ENCODE results near the gene PCNP.
A peak's percentile ranks its signal among the peaks of the same experiment; 100 is the strongest.
"Not testable (repeated sequence)": the region's sequence is repeated elsewhere in the genome, so short reads cannot be mapped to it uniquely, and the experiment has no call there.

Gene PCNP, protein sequence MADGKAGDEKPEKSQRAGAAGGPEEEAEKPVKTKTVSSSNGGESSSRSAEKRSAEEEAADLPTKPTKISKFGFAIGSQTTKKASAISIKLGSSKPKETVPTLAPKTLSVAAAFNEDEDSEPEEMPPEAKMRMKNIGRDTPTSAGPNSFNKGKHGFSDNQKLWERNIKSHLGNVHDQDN

DNA sequence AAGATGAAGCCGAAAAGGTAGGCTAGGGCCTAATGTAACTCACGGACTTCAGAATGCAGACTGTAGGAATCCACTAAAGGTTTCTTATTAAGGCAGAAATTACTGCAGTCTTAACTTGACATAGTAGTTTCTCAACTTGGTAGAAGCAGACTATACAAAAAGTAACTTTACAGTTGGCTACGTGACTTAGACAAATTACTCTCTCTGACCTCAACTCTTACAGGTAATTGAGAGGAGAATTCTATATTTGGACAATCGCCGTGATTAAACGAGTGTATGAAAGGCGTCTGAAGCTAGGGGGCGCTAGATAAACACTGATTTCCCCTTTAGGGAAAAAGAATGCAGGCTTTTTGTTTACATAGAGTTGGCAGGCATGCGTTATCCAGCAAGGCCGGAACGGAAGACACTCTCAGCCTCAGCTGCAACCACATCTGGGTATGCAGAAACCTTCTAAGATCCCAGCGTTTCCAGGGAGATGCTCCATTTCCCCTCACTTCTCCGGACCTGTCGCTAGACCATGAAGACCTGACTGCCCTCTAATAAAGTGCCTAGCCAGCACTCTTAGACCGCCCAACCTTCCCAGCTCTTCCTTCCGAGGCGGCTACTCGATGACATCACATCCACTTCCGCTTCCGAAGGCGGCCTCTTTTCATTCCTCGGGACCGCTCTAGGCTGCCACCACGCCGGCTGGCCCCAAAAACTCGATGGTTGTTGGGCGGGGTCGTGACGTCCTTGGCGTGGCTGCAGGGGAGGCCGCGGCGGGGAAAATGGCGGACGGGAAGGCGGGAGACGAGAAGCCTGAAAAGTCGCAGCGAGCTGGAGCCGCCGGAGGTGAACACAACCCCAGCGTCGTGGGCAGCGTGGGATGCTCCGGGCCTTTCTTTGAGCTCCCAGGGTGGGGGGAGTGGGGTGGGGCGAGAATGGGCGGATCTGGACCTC is at the start of gene PCNP:
Gene PCNP (plus strand): TSS at position 732 of the 939 bp plus-strand sequence. CDS start 36 bp downstream, at position 768.
- DNase-seq (ENCODE audit: low spot score) = peak; percentile 91

DNA sequence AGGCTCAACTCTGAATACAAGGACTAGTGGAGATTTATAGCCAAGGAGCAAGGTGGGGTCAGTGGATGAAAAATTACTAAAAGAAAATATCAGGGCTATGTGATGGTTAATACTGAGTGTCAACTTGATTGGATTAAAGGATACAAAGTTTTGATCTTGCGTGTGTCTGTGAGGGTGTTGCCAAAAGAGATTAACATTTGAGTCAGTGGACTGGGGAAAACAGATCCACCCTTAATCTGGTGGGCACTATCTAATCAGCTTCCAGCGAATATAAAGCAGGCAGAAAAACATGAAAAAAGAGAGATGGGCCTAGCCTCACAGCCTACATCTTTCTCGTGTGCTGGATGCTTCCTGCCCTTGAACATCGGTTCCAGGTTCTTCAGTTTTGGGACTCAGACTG is 46.5 kb upstream of the PCNP start:
- no peak for DNase-seq (ENCODE audit: low spot score)

DNA sequence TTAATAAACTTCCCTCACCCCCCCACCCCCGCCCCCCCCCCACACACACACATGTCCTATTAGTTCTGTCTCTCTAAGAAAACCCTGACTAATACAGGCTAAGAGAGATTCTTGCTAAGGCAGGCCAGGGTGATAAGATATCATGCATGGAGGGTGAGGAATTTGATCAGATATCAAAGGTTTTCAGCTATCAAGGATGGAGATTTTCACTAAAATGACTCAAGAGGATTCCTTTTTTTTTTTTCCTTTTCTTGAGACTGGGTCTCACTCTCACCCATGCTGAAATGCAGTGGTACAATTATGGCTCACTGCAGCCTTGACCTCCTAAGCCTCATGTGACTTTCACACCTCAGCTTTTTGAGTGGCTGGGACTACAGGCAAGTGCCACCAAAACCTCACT is 46.1 kb upstream of the PCNP start:
- DNase-seq (ENCODE audit: low spot score) = no peak

DNA sequence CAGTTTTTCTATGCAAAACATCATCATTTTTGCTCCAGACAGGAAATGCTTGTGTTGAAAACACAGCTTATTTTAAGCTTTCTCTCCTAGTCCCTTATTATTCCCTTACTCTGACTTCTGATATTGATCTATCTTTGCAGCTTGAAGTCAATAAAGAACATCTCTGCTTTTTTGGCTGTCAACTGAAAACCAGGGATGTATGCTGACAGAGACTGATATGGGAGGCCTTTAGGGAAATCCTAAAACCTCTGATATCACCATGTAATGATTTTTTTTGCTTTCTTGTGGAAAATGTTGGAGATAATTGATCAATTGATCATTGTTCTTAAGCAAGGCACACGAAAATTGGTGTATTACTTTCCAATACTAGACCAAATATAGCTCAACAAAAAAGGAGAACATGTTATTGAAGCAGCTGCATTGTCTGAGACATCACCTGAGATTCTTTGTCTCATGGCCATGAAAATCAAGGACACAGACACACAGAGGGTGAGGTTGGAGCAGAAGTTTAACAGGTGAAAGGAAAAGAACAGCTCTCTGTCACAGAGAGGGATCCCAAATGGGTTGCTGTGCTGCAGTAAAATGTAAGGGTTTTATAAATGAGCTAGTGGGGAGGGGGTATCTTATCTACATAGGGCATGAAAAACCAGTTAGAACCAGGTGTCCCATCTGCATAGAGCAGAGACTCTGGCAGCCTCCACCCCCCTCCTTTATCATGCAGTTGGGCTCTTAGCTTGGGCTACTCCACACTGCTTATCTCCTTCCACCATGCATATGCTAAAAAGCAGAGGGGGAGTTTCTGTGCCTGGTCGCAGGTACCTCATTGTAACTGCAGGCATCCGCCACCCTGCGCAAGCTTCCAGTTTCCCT is 43.9 kb upstream of the PCNP start:
- no peak for DNase-seq (ENCODE audit: low spot score)

DNA sequence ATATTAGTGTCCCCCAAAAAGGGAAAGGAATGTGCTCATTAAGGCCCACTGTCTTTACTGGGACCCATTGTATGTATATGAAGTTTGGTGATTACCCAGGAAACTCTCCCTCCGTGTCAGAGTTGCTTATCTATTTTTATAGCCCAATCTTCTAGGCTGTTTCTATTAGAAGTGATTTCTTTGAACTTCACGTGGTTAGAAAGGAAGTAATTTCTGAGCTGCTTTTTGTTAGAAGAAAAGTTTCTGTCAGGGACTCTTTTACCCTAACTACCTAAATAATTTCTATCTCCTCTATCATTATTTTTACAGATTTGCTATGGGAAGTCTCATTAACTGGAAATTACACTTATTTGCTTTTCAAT is 43.3 kb upstream of the PCNP start:
- no peak for DNase-seq (ENCODE audit: low spot score)

DNA sequence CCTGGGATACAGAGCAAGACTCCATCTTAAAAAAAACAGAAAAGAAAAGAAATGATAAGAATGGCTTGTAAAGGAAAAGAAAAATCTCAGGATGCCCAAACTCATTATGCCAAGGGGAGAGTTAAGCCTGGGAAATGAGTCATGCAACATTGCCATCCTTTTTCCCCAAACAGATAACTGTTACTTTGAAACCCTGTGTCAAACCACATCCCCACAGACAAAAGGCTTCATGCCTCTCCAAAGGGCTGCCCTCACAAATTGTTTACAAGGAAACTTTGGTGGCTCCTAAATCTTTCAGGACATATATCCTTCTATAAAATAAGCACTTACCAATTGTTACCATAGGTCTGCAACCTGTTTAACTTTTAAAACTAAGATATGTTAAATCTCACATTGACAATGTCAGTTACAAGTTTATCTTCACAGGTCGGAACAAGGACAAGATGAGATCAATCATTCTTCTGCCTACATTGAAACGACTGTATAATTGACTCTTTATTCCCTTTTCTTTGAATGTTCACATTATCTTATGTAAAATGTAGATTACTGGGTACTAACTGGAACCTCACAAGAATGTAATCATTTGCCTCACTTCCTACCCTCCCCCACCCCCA is 42.4 kb upstream of the PCNP start:
- DNase-seq (ENCODE audit: low spot score) = no peak

DNA sequence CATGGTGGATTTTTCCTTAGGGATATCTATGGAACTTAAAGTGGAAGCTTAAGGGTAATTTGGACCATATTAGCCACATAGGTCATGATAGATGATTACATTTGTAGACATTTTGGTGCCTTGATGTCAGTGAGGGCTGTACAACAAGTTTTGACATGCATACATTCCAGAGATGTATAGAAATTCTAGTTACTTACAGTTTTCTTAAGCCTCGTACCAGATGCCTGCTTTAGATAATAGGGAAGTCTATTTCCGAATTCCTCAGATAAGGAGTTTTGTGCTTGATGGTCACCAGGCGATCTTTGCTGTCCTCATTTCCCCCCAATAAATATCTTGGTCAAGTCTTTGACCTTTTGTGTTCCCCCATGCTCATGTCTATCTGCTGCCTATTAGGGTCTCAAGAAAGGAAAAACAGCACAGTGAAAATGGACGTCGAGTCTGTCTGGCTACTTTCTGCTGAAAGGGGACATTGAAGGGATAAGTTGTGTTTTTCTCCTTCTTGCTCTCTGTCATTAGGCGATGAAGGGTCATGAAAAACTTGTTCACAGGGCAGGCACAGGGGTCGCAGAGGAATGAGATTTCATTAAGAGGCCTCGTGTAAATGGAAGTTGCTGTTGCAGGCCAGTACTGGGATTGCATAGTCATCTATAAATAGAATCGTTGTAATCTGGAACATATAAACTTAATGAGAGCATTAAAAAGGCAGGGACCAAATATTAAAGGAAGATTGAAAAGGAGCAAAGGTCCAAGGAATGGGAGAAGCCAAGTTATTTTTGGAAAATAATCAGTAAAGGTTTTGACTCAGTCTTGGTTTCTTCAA is 41.0 kb upstream of the PCNP start:
- no peak for DNase-seq (ENCODE audit: low spot score)

DNA sequence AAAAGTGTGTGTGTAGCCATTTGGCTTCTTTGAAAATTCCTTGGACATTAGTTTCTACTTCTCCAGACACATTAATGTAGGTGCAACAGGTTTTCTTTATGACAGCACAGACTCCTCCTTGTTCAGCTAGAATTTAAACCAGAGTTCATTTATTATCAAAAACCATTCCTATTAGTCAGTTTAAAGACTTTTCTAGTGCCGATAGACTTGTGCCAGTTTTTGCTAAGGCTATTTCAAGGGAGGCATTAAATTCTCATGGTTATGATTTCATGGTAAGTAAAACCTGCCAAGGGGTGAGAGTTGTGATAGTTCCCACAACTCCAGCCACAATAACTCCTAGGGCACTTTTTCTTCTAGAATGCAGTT is 40.4 kb upstream of the PCNP start:
- no peak for DNase-seq (ENCODE audit: low spot score)

DNA sequence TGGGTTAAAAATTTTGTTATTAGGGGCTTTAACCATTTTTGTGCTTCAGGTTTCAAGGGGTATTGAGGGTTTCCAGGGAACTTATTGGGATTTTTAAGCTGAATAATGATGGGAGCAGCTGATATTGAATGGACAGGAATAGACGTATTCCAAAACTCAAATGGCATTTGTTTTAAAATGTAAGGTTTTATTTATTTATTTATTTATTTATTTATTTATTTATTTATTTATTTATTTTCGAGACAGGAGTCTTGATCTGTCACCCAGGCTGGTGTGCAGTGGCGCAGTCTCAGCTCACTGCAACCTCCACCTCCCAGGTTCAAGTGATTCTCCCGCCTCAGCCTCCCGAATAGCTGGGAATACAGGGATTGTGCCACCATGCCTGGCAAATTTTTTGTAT is 38.8 kb upstream of the PCNP start:
- DNase-seq (ENCODE audit: low spot score) = no peak

DNA sequence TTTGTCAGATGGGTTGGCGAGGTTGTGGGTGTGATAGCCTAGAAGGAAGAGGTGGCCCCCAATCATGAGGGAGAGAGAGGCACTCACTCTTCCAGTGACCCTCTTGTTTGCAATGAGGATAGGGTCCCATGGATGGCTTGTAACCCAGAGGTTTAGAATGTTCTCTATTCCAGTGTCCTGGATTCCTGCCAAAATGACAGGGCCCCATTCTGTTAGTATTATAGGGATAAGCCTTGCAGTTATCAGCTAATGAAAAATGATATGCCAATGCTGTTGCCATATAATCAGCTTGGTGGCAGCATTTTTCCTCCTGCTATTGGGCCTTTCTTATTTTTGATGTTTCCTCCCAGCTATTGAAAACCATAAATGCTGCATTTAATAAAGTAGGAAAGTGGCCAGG is 37.7 kb upstream of the PCNP start:
- no peak for DNase-seq (ENCODE audit: low spot score)

DNA sequence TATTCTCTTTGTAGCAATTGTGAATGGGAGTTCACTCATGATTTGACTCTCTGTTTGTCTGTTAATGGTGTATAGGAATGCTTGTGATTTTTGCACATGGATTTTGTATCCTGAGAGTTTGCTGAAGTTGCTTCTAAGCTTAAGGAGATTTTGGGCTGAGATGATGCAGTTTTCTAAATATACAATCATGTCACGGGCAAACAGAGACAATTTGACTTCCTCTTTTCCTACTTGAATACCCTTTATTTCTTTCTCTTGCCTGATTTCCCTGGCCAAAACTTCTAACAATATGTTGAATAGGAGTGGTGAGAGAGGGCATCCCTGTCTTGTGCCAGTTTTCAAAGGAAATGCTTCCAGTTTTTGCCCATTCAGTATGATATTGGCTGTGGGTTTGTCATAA is 37.0 kb upstream of the PCNP start:
- DNase-seq (ENCODE audit: low spot score) = not testable (repeated sequence)

DNA sequence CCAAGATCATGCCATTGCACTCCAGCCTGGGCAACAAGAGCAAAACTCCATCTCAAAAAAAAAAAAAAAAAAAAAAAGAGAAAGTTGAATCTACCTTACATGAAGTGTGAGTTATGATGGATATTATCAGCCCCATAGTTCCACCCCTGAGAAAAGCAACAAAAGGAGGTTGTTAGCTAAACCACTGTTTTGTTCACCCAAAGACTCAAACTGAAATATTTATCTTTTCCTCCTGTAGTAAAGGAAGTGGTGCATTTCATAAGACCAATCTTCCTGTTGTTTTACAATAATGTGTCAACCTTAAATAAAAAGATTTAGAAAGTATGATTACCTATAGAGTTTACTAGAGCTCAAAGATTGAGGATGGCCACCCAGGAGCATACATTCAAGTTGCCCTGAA is 31.0 kb upstream of the PCNP start:
- DNase-seq (ENCODE audit: low spot score) = no peak

DNA sequence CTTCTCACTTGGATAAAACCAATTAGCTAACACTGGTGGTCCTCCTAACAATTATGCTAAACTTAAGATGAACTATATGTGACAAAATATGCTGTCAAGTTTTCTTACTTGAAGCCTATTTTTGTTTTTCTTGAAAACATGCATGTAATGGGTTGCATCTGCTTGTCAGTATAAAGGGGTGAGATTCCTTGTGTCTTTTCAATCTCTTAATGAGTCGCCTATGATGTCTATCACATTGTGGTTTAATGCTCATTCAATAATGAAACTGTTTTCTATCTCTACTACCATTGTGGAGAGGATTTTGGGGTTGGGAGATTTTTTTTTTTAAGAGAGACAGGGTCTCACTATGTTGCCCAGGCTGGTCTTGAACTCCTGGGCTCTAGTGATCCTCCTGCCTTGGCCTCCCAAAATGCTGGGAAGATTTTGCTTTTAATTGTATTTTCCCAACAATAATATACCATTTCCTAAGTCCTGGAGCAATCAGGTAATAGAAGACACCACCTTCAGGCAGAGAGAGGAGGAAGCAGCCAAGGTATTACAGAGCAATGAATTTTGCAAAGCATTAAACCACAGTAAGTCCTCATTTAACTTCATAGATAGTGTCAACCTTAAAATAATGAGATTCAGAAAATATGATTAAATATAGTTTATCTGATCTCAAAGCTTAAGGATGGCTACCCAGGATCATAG is 29.7 kb upstream of the PCNP start:
- no peak for DNase-seq (ENCODE audit: low spot score)

DNA sequence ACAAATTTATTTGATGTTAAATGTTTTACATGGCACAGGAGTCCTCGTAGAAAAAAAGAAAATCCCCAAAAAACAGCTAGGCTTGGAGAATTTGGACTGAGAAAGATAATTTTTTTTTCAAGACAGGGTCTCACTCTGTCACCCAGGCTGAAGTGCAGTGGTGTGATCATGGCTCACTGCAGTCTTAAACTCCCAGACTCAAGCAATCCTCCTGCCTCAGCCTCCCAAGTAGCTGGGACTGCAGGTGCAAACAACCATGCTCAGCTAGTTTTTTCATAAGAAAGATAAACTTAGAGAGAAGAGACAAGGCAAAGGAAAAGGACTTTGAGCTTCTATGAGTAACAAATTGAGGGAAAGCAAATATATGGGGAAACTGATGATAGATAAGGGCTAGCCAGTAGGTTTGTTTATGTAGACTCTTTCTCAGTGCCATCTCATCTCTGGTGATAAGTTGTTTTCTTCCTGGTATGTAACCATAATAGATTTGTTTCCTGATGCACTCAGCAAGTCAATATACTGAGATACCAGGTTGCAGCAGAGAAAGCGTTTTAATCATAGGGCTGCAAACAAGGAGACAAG is 25.4 kb upstream of the PCNP start:
- no peak for DNase-seq (ENCODE audit: low spot score)

DNA sequence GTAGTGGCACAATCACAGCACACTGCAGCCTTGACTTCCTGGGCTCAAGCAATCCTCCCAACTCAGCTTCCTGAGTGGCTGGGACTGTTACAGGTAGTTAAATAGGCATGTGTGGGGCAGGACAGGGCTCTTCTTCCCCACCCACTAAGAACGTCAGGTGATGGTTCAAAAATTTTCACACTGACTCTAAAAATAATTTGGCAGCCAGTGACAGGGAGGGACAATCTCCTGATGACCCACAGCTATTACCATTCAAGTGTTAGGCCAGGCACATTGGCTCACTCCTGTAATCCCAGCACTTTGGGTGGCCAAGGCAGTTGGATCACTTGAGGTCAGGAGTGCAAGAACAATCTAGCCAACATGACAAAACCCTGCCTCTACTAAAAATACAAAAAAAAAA is 24.5 kb upstream of the PCNP start:
- no peak for DNase-seq (ENCODE audit: low spot score)

DNA sequence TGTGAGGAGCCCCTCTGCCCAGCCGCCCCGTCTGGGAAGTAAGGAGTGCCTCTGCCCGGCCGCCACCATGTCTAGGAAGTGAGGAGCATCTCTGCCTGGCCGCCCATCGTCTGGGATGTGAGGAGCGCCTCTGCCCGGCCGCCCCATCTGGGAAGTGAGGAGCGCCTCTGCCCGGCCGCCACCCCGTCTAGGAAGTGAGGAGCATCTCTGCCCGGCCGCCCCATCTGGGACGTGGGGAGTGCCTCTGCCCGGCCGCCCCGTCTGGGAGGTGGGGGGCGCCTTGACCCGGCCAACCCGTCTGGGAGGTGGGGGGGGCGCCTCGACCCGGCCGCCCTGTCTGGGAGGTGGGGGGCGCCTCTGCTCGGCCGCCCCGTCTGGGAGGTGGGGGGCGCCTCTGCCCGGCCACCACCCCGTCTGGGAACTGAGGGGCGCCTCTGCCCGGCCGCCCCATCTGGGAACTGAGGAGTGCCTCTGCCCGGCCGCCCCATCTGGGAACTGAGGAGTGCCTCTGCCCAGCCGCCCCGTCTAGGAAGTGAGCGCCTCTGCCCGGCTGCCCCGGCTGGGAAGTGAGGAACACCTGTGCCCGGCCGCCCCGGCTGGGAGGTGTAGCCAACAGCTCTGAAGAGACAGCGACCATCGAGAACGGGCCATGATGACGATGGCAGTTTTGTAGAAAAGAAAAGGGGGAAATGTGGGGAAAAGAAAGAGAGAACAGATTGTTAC is 22.5 kb upstream of the PCNP start:
- not testable (repeated sequence) for DNase-seq (ENCODE audit: low spot score)

DNA sequence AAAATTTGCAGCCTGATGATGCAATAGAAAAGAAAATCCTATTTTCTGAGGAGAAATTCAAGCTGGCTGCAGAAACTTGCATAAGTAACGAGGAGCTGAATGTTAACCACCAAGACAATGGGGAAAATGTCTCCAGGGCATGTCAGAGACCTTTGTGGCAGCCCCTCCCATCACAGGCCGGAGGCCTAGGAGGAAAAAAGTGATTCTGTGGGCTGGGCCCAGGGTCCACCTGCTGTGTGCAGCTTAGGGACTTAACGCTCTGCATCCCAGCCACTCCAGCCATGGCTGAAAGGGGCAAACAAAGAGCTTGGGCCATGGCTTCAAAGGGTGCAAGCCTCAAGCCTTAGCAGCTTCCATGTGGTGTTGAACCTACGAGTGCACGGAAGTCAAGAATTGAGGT is 20.6 kb upstream of the PCNP start:
- DNase-seq (ENCODE audit: low spot score) = not testable (repeated sequence)

DNA sequence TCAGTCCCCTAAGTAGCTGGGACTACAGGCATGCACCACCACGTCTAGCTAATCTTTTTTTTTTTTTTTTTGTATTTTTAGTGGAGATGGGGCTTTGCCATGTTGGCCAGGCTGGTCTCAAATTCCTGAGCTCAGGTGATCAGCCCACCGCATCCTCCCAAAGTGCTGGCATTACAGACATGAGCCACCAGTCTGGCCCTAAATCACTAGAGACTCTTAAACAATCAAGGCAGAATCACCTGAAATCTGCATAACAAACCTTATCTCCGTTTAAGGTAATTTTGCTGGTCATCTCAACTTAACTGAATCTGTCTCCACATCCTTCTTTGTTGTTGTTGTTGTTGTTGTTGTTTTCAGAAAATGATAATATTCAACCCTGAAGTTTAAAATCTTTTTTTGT is 17.9 kb upstream of the PCNP start:
- no peak for DNase-seq (ENCODE audit: low spot score)

DNA sequence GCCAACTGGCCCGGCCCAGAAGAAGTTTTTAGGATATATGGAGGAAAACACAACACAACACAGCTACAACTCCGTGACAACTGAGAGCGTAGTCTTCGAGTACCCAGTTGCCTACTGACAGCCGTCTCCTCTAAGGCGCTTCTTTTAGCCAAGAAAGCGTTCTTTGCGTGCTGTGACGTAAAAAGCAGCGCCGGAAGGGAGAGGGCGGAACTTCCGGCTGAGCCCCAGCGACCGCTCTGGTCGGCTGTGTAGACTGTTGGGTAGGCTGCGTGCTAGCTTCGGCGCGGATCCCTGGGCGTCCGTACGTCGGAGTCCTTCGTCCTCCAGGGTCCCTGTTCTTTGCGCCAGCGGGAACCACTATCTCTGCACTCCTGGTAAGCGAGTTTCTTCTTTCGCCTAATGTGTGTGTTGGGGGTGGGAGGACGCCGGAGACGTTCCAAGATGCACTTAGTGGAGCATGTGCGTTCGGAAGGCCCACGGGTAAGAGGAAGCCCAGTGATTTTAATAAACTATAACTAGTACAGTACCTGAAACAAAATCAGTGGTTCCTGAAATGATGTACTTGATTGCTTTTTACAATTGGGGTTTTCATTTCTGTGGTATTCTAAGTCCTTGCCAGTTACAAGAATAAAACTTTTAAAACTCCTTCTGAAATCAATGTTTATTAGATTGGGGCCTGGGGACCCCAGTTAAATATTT is 12.2 kb upstream of the PCNP start, which contains the start of gene TRMT10C:
Gene TRMT10C (plus strand): TSS at position 239 of the 699 bp plus-strand sequence. CDS start 2,914 bp downstream, outside the sequence.
- DNase-seq (ENCODE audit: low spot score) = peak; percentile 91
